K562 (cell line): ENCODE data around the gene CREG2. TPM values are rescaled to one million over a fixed set of nuclear protein-coding genes. Genes with fewer than 3 reads are reported as not detected.

Source experiments
- ATAC-seq: fragments of 200-7000 bp; cut with Tn5 transposase; 3 replicates; pipeline ENCODE4 v1.9.1; 2020; ENCODE audit warnings: moderate library complexity
- BruUV-seq: library from RNA; stranded (reverse); fragments of 400-500 nt; replicated peaks from 2 replicates; lab custom pipeline; 2021; lab: Mats Ljungman, UMichigan
- CTCF ChIA-PET: fragments of 300-600 bp; formaldehyde crosslinking; extraction: SDS; loops from one replicate; lab custom pipeline; 2021; ENCODE audit warnings: low intra/inter-chr PET ratio; lab: Yijun Ruan, JAX
- POLR2A ChIA-PET: fragments of 300-600, 350-650 bp; sonication (Branson Sonifier 250); formaldehyde crosslinking; extraction: SDS; loops from one replicate; lab custom pipeline; 2021; ENCODE audit warnings: antibody characterized with exemption, inconsistent platforms; lab: Yijun Ruan, JAX
- DNase-seq, 4 experiments: peaks; one replicate each; pipeline versions ENCODE4 v3.0.0 to v3.0.0-alpha.2; 2011 to 2018; ENCODE audit warnings: low spot score in 3 of 4, mixed read lengths in 3 of 4; ENCODE audit errors: extremely low read depth in 1 of 4
- FAIRE-seq: peaks from 2 replicates; lab custom pipeline; 2011; peaks lifted over from hg19 to GRCh38; lab: Jason Lieb, UNC
- H2AFZ ChIP-seq: 2 replicates; pipeline ENCODE4 v1.6.0; 2011; ENCODE audit warnings: low read depth, low read length, control low read depth, inconsistent platforms
- H3K27ac ChIP-seq: fragments of 200-600 bp; 3 replicates; pipeline ENCODE4 v1.8.0; 2011; ENCODE audit warnings: low read depth, mild to moderate bottlenecking, control low read depth, inconsistent platforms, low read length, moderate library complexity, mixed read lengths; ENCODE audit errors: extremely low read depth
- H3K27me3 ChIP-seq, 2 experiments: fragments of 300-600 bp in 1 of 2; 2 replicates in 1 of 2; 3 replicates in 1 of 2; pipeline versions ENCODE4 v1.6.0 to v1.8.0; 2011; ENCODE audit warnings: inconsistent platforms in 2 of 2, low read length in 2 of 2, mild to moderate bottlenecking in 1 of 2, mixed read lengths in 1 of 2, moderate library complexity in 1 of 2; ENCODE audit not compliant: control insufficient read depth in 2 of 2, insufficient read depth in 2 of 2
- H3K36me3 ChIP-seq: fragments of 300-600 bp; 3 replicates; pipeline ENCODE4 v1.8.0; 2011; ENCODE audit warnings: mild to moderate bottlenecking, low read length, inconsistent platforms; ENCODE audit not compliant: control insufficient read depth, insufficient read depth
- H3K4me1 ChIP-seq, 2 experiments: fragments of 200-600 bp in 1 of 2; replicated peaks in 1 of 2; 2 replicates in 1 of 2; 3 replicates in 1 of 2; pipeline versions ENCODE4 v1.5.1 to v1.8.0; 2011; ENCODE audit warnings: inconsistent platforms in 2 of 2, low read length in 2 of 2, mild to moderate bottlenecking in 1 of 2, mixed read lengths in 1 of 2, moderate library complexity in 1 of 2; ENCODE audit not compliant: control insufficient read depth in 2 of 2, insufficient read depth in 2 of 2
- H3K4me2 ChIP-seq: 2 replicates; pipeline ENCODE4 v1.6.1; 2011; ENCODE audit warnings: low read length, control low read depth, inconsistent platforms, mixed read lengths; ENCODE audit not compliant: insufficient read depth
- H3K4me3 ChIP-seq: fragments of 200-600 bp; sonication (generic), shearing (Covaris generic); 2 replicates; pipeline ENCODE4 v1.5.1; 2016; ENCODE audit warnings: control low read depth, inconsistent platforms
- H3K79me2 ChIP-seq: fragments of 200-600 bp; 3 replicates; pipeline ENCODE4 v1.8.0; 2011; ENCODE audit warnings: low read length, inconsistent platforms; ENCODE audit not compliant: control insufficient read depth, insufficient read depth
- H3K9ac ChIP-seq, 2 experiments: 2 replicates each; pipeline versions ENCODE4 v1.6.0 to v1.6.1; 2011; ENCODE audit warnings: low read depth in 2 of 2, low read length in 2 of 2, control low read depth in 1 of 2, inconsistent platforms in 1 of 2, mild to moderate bottlenecking in 1 of 2, mixed read lengths in 1 of 2; ENCODE audit not compliant: insufficient read depth in 1 of 2
- H3K9me1 ChIP-seq: one replicate; pipeline ENCODE4 v1.6.0; 2011; ENCODE audit warnings: inconsistent platforms, mild to moderate bottlenecking, low read length, moderate library complexity; ENCODE audit not compliant: control insufficient read depth, insufficient read depth
- H3K9me3 ChIP-seq: replicated peaks from 2 replicates; pipeline ENCODE4 v1.5.1; 2011; ENCODE audit warnings: low read depth, low read length, inconsistent platforms; ENCODE audit not compliant: control insufficient read depth, insufficient read depth
- H4K20me1 ChIP-seq: replicated peaks from 2 replicates; pipeline ENCODE4 v1.6.1; 2011; ENCODE audit warnings: low read length, inconsistent platforms, mixed read lengths; ENCODE audit not compliant: control insufficient read depth, insufficient read depth
- DLX4 ChIP-seq: fragments of 250-450 bp; sonication (Bioruptor Pico); IDR thresholded peaks from 2 replicates; pipeline ENCODE4 v1.6.1; 2021; ENCODE audit warnings: mild to moderate bottlenecking
- HCFC1 ChIP-seq: IDR thresholded peaks from 2 replicates; pipeline ENCODE4 v1.6.1; 2012; ENCODE audit warnings: low read depth, low read length, improper control_type of control experiment
- HDAC6 ChIP-seq: IDR thresholded peaks from 2 replicates; pipeline ENCODE4 v1.6.1; 2012; ENCODE audit warnings: low read depth, mild to moderate bottlenecking, control low read depth, inconsistent platforms, low read length, moderate library complexity
- HMG20A ChIP-seq: fragments of 450-650 bp; formaldehyde crosslinking; conservative IDR thresholded peaks from 2 replicates; pipeline ENCODE4 v1.4.0; 2020; ENCODE audit warnings: mild to moderate bottlenecking, mixed read lengths
- HMGXB4 ChIP-seq: sonication (generic); formaldehyde crosslinking; IDR thresholded peaks from 2 replicates; pipeline ENCODE4 v1.8.1; 2023; ENCODE audit warnings: mild to moderate bottlenecking, missing genetic modification reagents
- MAFF ChIP-seq: IDR thresholded peaks from 2 replicates; pipeline ENCODE4 v1.6.1; 2012; ENCODE audit warnings: low read length, improper control_type of control experiment
- MCM2 ChIP-seq: fragments of 450-650 bp; IDR thresholded peaks from 2 replicates; pipeline ENCODE4 v1.6.1; 2017; ENCODE audit warnings: low read depth, mild to moderate bottlenecking
- TRIM24 ChIP-seq, 2 experiments: fragments of 450-650 bp; IDR thresholded peaks; 2 replicates each; pipeline ENCODE4 v1.6.1; 2016
- ZNF217 ChIP-seq: sonication (generic); formaldehyde crosslinking; IDR thresholded peaks from 2 replicates; pipeline ENCODE4 v1.8.0; 2022; ENCODE audit warnings: mild to moderate bottlenecking, missing genetic modification reagents
- ZNF584 ChIP-seq: fragments of 200-800 bp; sonication (Bioruptor generic); IDR thresholded peaks from 2 replicates; pipeline ENCODE4 v1.6.1; 2016; ENCODE audit warnings: low read depth, mild to moderate bottlenecking, missing genetic modification characterization, missing compliant biosample characterization
- ZNF609 ChIP-seq: sonication (generic); formaldehyde crosslinking; IDR thresholded peaks from 2 replicates; pipeline ENCODE4 v1.8.1; 2023; ENCODE audit warnings: missing genetic modification reagents, mild to moderate bottlenecking, borderline replicate concordance
- WGBS: fragments of 100-300 bp; shearing (Covaris generic); methylation state at CpG from one replicate; pipeline ENCODE4 v1.1.6; 2016; ENCODE audit warnings: low coverage, mixed read lengths; ENCODE audit not compliant: insufficient coverage; ENCODE audit errors: missing lambda C conversion rate; 5-methylcytosine and 5-hydroxymethylcytosine counted together
- in situ Hi-C: fragments of 300-500 bp; cut with MboI; formaldehyde crosslinking; loops from 4 replicates; pipeline ENCODE4 v1.15.0; 2018; ENCODE audit warnings: inconsistent platforms, mixed read lengths
- intact Hi-C: fragments of 100-400 bp; cut with micrococcal nuclease; formaldehyde crosslinking; loops from 2 replicates; pipeline ENCODE4 v1.14.2; 2022
- polyA plus RNA-seq, 8 experiments: library from polyadenylated mRNA; depleted of rRNA in 4 of 8; stranded (reverse) in 5 of 8; unstranded in 3 of 8; fragments of >200 nt; fragmentation: Nextera tagmentation in 2 of 8; fragmentation: Illumina TruSeq in 1 of 8; extraction: Ambion mirVana in 2 of 8; extraction: Trizol in 1 of 8; gene quantifications; 2 replicates each; pipeline versions ENCODE4 v1.2.1 to v1.2.3, GENCODE V29; 2011 to 2014; ENCODE audit warnings: inconsistent platforms in 1 of 8, missing spikeins in 1 of 8
- total RNA-seq, 7 experiments: library from RNA; depleted of rRNA in 6 of 7; stranded (reverse); fragments of >200 nt in 6 of 7; fragmentation: Illumina TruSeq in 2 of 7; extraction: Trizol in 2 of 7; gene quantifications; 2 replicates each; pipeline versions ENCODE4 v1.2.1 to v1.2.3, GENCODE V29; 2011 to 2021; ENCODE audit warnings: low replicate concordance in 1 of 7
- TF ChIP-seq, protein P1 (sequence below): fragments of 450-650 bp; formaldehyde crosslinking; IDR thresholded peaks from 2 replicates; pipeline ENCODE4 v1.4.0; 2020; ENCODE audit warnings: mild to moderate bottlenecking, mixed read lengths

The CREG2 gene
- total and polyA plus RNA-seq, 9 of the 15 experiments (the other 6 are each of a cell fraction or from before 2014, with no cell fraction given): not detected

GRCh38 chr2:101383016-101383541 is 4.2 kb downstream of the CREG2 start (continued):
- TF ChIP-seq, protein P1, sequence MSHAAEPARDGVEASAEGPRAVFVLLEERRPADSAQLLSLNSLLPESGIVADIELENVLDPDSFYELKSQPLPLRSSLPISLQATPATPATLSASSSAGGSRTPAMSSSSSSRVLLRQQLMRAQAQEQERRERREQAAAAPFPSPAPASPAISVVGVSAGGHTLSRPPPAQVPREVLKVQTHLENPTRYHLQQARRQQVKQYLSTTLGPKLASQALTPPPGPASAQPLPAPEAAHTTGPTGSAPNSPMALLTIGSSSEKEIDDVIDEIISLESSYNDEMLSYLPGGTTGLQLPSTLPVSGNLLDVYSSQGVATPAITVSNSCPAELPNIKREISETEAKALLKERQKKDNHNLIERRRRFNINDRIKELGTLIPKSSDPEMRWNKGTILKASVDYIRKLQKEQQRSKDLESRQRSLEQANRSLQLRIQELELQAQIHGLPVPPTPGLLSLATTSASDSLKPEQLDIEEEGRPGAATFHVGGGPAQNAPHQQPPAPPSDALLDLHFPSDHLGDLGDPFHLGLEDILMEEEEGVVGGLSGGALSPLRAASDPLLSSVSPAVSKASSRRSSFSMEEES (CRISPR knock-in tag): peak; percentile 48; the same call in 1 of the 2 replicates
- TF ChIP-seq HCFC1: no peak
- TF ChIP-seq ZNF217: no peak

DNA sequence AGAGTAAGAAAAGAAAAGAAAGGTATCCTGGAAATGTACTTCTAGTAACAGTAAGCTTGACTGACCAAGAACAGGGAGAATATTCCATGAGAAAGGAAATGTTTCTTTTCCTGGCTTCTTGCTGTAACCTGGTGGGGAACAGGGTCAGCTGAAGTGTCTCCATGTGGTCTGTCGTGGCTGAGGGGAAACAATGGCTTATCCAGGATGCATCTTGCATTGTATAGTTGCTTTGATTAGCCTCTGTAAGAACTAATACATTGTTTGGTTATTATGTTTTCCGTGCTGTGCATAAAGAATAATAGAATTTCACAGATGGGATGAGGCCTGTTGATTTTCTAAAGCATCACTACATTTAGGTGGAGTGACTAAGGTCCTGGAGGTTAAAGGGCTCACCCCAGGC is 4.9 kb downstream of the CREG2 start:
- BruUV-seq: no TSS peak
- H3K4me2 ChIP-seq: no peak overlapping the region
- H3K27ac ChIP-seq: no peak overlapping the region
- DNase-seq: no peak
- intact Hi-C loops: no loop called here
- POLR2A ChIA-PET: no interaction called here
- no peaks in the 10 kb centered on the region for H3K36me3 ChIP-seq
- no peaks in the 10 kb centered on the region for H3K9me1 ChIP-seq
- H3K4me3 ChIP-seq: no peak overlapping the region
- H3K27me3 ChIP-seq: peaks cover 17 to 50% of the 10 kb centered on the region in 2 experiments; a peak in 4 of 5 replicates
- H3K4me1 ChIP-seq: peaks cover 0 to 8% of the 10 kb centered on the region in 2 experiments; a peak in 2 of 5 replicates
- H3K9me3 ChIP-seq: no peaks in the 10 kb centered on the region
- FAIRE-seq: no peak
- no peak overlapping the region for H3K9ac ChIP-seq
- WGBS: 0% methylated on average over 2 of the region's 2 CpGs
- H3K79me2 ChIP-seq: no peaks in the 10 kb centered on the region
- in situ Hi-C loops: no loop called here
- CTCF ChIA-PET: no interaction called here
- H2AFZ ChIP-seq: no peak overlapping the region
- no peak for ATAC-seq
- no peaks in the 10 kb centered on the region for H4K20me1 ChIP-seq
- TF ChIP-seq TRIM24 (IDR thresholded peaks at IDR 0.05) (no peak), MCM2 (no peak), HMGXB4 (CRISPR knock-in tag) (no peak), ZNF609 (CRISPR knock-in tag) (no peak), HMG20A (CRISPR knock-in tag) (no peak), DLX4 (CRISPR knock-in tag) (no peak), ZNF584 (CRISPR knock-in tag) (no peak), MAFF (no peak), HDAC6 (no peak)
